ENCODE measurements around the gene BET1. TPM values are rescaled to one million over a fixed set of nuclear protein-coding genes. Genes with fewer than 3 reads are reported as not detected.

The BET1 gene
- total and polyA plus RNA-seq, 9 of the 15 experiments (the other 6 are each of a cell fraction or from before 2014, with no cell fraction given), result 15.8 to 190 (median 37.8) TPM

GRCh38 chr7:94004024-94004951 lies at the start of gene BET1 (continued):
- TF ChIP-seq EP400 (IDR thresholded peaks at IDR 0.05) (peak; percentile 94), TFAM (CRISPR knock-in tag; conservative IDR thresholded peaks at IDR 0.05) (no peak), ZNF384 (IDR thresholded peaks at IDR 0.05; ENCODE audit: low read depth, low read length) (no peak), LCOR (CRISPR knock-in tag; IDR thresholded peaks at IDR 0.05) (peak; percentile 73; the same call in 1 of the 2 replicates), ZNF121 (CRISPR knock-in tag; conservative IDR thresholded peaks at IDR 0.05) (no peak), ZBTB34 (CRISPR knock-in tag; IDR thresholded peaks at IDR 0.05) (no peak), TOE1 (IDR thresholded peaks at IDR 0.05; ENCODE audit: borderline replicate concordance) (no peak), TOE1 (CRISPR knock-in tag; IDR thresholded peaks at IDR 0.05; ENCODE audit: borderline replicate concordance, low read depth) (no peak), RERE (CRISPR knock-in tag; IDR thresholded peaks at IDR 0.05; ENCODE audit: borderline replicate concordance) (no peak), ARID4B (CRISPR knock-in tag; IDR thresholded peaks at IDR 0.05) (0 out of 2 replicates have a peak, but pooled peaks have one; percentile 26), PURB (CRISPR knock-in tag; IDR thresholded peaks at IDR 0.05; ENCODE audit: low read depth) (no peak), ZNF146 (CRISPR knock-in tag; IDR thresholded peaks at IDR 0.05; ENCODE audit: unreplicated experiment) (no peak), ZBTB5 (IDR thresholded peaks at IDR 0.05) (no peak)
